ENCODE measurements around the gene SPIC. TPM values are rescaled to one million over a fixed set of nuclear protein-coding genes. Genes with fewer than 3 reads are reported as not detected.

The SPIC gene
- total and polyA plus RNA-seq, 2 of the 13 experiments (the other 11 are each of a cell fraction or from before 2014, with no cell fraction given): not detected

DNA sequence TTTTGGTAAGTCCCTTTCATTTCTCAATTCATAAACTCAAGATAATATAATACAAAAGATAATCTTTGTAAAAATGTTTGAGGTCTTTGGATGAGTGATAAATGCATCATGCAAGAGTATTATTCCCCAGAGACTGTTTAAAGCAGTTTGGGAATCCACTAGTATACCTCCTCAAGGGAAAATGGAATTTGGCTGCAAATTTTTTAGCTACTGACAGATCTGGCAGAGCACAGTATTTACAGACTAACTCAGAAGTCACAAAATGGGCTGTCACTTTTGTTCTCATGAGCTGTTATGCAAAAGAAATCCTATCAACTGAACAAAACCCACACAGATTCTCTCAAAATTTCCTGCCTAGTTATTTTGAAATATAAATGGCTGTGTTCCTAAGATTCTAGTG is 9.9 kb downstream of the SPIC start:
- Histone ChIP-seq H3K4me3 (replicated peaks in 1 of 3; ENCODE audit: insufficient read depth in 1 of 3, low read depth in 2 of 3, low read length in 3 of 3) (no peak overlapping the region), H3K79me2 (ENCODE audit: insufficient read depth, low read length) (no peaks in the 10 kb centered on the region), H3K9ac (ENCODE audit: insufficient read depth, low read depth, low read length) (no peak overlapping the region), H3K4me1 (ENCODE audit: insufficient read depth, low read length) (peaks cover 10% of the 10 kb centered on the region), H3K36me3 (replicated peaks in 1 of 2; ENCODE audit: control insufficient read depth in 1 of 2, insufficient read depth in 2 of 2, low read length in 2 of 2) (no peaks in the 10 kb centered on the region), H3K4me2 (ENCODE audit: low read depth, low read length) (no peak overlapping the region), H3K27me3 (ENCODE audit: control insufficient read depth in 1 of 2, insufficient read depth in 2 of 2, low read length in 2 of 2) (no peaks in the 10 kb centered on the region), H3K27ac (ENCODE audit: extremely low read length, insufficient read depth, low read length) (no peak overlapping the region), H2AFZ (ENCODE audit: low read length) (no peak overlapping the region), H4K20me1 (ENCODE audit: insufficient read depth, low read length) (no peaks in the 10 kb centered on the region), H3K9me3 (ENCODE audit: low read length) (no peaks in the 10 kb centered on the region)
- CTCF ChIA-PET (ENCODE audit: low intra/inter-chr PET ratio, low total read pairs): no interaction called here
- TF ChIP-seq ZNF549 (CRISPR knock-in tag; IDR thresholded peaks at IDR 0.05) (no peak), ATF7 (IDR thresholded peaks at IDR 0.05) (no peak), ATF7 (CRISPR knock-in tag; IDR thresholded peaks at IDR 0.05) (no peak)
- no peak for DNase-seq (ENCODE audit: low spot score)
- intact Hi-C loops (cut with micrococcal nuclease; ENCODE audit: unreplicated experiment): no loop called here
- no peak for ATAC-seq
- POLR2A ChIA-PET: no interaction called here
- no peak for FAIRE-seq
- BruUV-seq (replicated peaks): no TSS peak
- in situ Hi-C loops (cut with HindIII; ENCODE audit: extremely low pct_ligation_motif_present, low pct_unique_long_range_greater_than_20kb): no loop called here

DNA sequence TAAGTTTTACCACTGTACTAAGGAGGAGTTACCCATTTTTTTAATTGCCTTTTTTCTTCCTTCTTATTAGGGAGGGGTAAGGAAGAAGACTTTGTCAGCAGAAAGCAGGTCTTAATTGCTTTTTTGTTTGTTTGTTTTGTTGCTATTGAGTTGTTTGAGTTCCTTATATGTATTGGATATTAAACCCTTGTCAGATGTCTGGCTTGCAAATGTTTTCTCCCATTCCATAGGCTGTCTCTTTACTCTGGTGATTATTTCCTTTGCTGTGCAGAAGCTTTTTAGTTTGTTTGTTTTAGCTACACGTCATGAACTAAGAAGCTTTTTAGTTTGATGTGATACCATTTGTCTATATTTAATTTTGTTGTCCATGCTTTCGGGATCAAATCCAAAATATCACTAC is 13.3 kb downstream of the SPIC start:
- Histone ChIP-seq H3K36me3 (replicated peaks in 1 of 2; ENCODE audit: control insufficient read depth in 1 of 2, insufficient read depth in 2 of 2, low read length in 2 of 2) (no peaks in the 10 kb centered on the region), H2AFZ (ENCODE audit: low read length) (no peak overlapping the region), H3K4me1 (ENCODE audit: insufficient read depth, low read length) (peaks cover 10% of the 10 kb centered on the region), H3K4me2 (ENCODE audit: low read depth, low read length) (no peak overlapping the region), H3K27ac (ENCODE audit: extremely low read length, insufficient read depth, low read length) (no peak overlapping the region), H3K79me2 (ENCODE audit: insufficient read depth, low read length) (no peaks in the 10 kb centered on the region), H4K20me1 (ENCODE audit: insufficient read depth, low read length) (no peaks in the 10 kb centered on the region), H3K9ac (ENCODE audit: insufficient read depth, low read depth, low read length) (no peak overlapping the region), H3K4me3 (replicated peaks in 1 of 3; ENCODE audit: insufficient read depth in 1 of 3, low read depth in 2 of 3, low read length in 3 of 3) (no peak overlapping the region), H3K27me3 (ENCODE audit: control insufficient read depth in 1 of 2, insufficient read depth in 2 of 2, low read length in 2 of 2) (0 out of 5 replicates have a peak, but pooled peaks cover 0 to 4% of the 10 kb centered on the region in 2 experiments), H3K9me3 (ENCODE audit: low read length) (no peaks in the 10 kb centered on the region)
- no TSS peak for BruUV-seq (replicated peaks)
- POLR2A ChIA-PET: no interaction called here
- in situ Hi-C loops (cut with HindIII; ENCODE audit: extremely low pct_ligation_motif_present, low pct_unique_long_range_greater_than_20kb): no loop called here
- DNase-seq (ENCODE audit: low spot score) (no peak), ATAC-seq (no peak), FAIRE-seq (no peak)
- WGBS (ENCODE audit: low lambda C conversion rate): 3% methylated on average over 2 of the region's 2 CpGs
- CTCF ChIA-PET (ENCODE audit: low intra/inter-chr PET ratio, low total read pairs): no interaction called here
- intact Hi-C loops (cut with micrococcal nuclease; ENCODE audit: unreplicated experiment): no loop called here
- TF ChIP-seq ZNF180 (CRISPR knock-in tag; IDR thresholded peaks at IDR 0.05; ENCODE audit: borderline replicate concordance, low read depth) (no peak), TBX3 (IDR thresholded peaks at IDR 0.05; ENCODE audit: borderline replicate concordance) (no peak), SMAD1 (CRISPR knock-in tag; IDR thresholded peaks at IDR 0.05; ENCODE audit: borderline replicate concordance, low read depth) (no peak), SRSF1 (optimal IDR thresholded peaks at IDR 0.05; ENCODE audit: low read depth, low read length) (no peak), IRF2 (CRISPR knock-in tag; IDR thresholded peaks at IDR 0.05) (no peak), RXRA (CRISPR knock-in tag; IDR thresholded peaks at IDR 0.05) (no peak), ZNF329 (CRISPR knock-in tag; IDR thresholded peaks at IDR 0.05; ENCODE audit: low read depth) (no peak), TCF7L2 (IDR thresholded peaks at IDR 0.05; ENCODE audit: low read depth, low read length) (no peak), ZNF230 (CRISPR knock-in tag; IDR thresholded peaks at IDR 0.05) (no peak), ZSCAN12 (CRISPR knock-in tag; IDR thresholded peaks at IDR 0.05) (no peak), ZNF335 (CRISPR knock-in tag; IDR thresholded peaks at IDR 0.05) (no peak)
- TF ChIP-seq, protein P1, sequence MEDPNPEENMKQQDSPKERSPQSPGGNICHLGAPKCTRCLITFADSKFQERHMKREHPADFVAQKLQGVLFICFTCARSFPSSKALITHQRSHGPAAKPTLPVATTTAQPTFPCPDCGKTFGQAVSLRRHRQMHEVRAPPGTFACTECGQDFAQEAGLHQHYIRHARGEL (CRISPR knock-in tag; IDR thresholded peaks at IDR 0.05): no peak
- TF ChIP-seq, protein P2, sequence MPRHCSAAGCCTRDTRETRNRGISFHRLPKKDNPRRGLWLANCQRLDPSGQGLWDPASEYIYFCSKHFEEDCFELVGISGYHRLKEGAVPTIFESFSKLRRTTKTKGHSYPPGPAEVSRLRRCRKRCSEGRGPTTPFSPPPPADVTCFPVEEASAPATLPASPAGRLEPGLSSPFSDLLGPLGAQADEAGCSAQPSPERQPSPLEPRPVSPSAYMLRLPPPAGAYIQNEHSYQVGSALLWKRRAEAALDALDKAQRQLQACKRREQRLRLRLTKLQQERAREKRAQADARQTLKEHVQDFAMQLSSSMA (CRISPR knock-in tag; IDR thresholded peaks at IDR 0.05): no peak
- TF ChIP-seq, protein P3, sequence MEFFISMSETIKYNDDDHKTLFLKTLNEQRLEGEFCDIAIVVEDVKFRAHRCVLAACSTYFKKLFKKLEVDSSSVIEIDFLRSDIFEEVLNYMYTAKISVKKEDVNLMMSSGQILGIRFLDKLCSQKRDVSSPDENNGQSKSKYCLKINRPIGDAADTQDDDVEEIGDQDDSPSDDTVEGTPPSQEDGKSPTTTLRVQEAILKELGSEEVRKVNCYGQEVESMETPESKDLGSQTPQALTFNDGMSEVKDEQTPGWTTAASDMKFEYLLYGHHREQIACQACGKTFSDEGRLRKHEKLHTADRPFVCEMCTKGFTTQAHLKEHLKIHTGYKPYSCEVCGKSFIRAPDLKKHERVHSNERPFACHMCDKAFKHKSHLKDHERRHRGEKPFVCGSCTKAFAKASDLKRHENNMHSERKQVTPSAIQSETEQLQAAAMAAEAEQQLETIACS (CRISPR knock-in tag; IDR thresholded peaks at IDR 0.05): no peak
- TF ChIP-seq, protein P4, sequence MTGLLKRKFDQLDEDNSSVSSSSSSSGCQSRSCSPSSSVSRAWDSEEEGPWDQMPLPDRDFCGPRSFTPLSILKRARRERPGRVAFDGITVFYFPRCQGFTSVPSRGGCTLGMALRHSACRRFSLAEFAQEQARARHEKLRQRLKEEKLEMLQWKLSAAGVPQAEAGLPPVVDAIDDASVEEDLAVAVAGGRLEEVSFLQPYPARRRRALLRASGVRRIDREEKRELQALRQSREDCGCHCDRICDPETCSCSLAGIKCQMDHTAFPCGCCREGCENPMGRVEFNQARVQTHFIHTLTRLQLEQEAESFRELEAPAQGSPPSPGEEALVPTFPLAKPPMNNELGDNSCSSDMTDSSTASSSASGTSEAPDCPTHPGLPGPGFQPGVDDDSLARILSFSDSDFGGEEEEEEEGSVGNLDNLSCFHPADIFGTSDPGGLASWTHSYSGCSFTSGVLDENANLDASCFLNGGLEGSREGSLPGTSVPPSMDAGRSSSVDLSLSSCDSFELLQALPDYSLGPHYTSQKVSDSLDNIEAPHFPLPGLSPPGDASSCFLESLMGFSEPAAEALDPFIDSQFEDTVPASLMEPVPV (CRISPR knock-in tag; IDR thresholded peaks at IDR 0.05): no peak

Data from HepG2 (cell line).